Measurements from ENCODE around the gene TAF11L14. TPM values are rescaled to one million over a fixed set of nuclear protein-coding genes. Genes with fewer than 3 reads are reported as not detected.

Gene TAF11L14
- total RNA-seq, 1 donor from 2014 or later = not detected

GRCh38 chr5:17678751-17679324, 44.6 kb downstream of the TAF11L14 start:
- H3K27ac Mint-ChIP-seq (ENCODE audit: unreplicated experiment) = no peak overlapping the region
- no peaks in the 10 kb centered on the region for H3K4me1 Mint-ChIP-seq (ENCODE audit: unreplicated experiment)
- TF ChIP-seq CTCF (IDR thresholded peaks at IDR 0.05) = no peak
- no peaks in the 10 kb centered on the region for H3K9me3 Mint-ChIP-seq (ENCODE audit: unreplicated experiment)
- H3K36me3 Mint-ChIP-seq (ENCODE audit: unreplicated experiment) = no peaks in the 10 kb centered on the region
- H3K27me3 Mint-ChIP-seq (ENCODE audit: unreplicated experiment) = no peaks in the 10 kb centered on the region
- no peak overlapping the region for H3K4me3 Mint-ChIP-seq (ENCODE audit: unreplicated experiment)
- no peak for DNase-seq (ENCODE audit: extremely low spot score, unreplicated experiment)

- H3K4me3 Mint-ChIP-seq (ENCODE audit: unreplicated experiment) = no peak overlapping the region
- H3K9me3 Mint-ChIP-seq (ENCODE audit: unreplicated experiment) = no peaks in the 10 kb centered on the region
- no peaks in the 10 kb centered on the region for H3K4me1 Mint-ChIP-seq (ENCODE audit: unreplicated experiment)
- H3K36me3 Mint-ChIP-seq (ENCODE audit: unreplicated experiment) = no peaks in the 10 kb centered on the region
- DNase-seq (ENCODE audit: extremely low spot score, unreplicated experiment) = no peak
- no peaks in the 10 kb centered on the region for H3K27me3 Mint-ChIP-seq (ENCODE audit: unreplicated experiment)
- no peak for TF ChIP-seq CTCF (IDR thresholded peaks at IDR 0.05)
- H3K27ac Mint-ChIP-seq (ENCODE audit: unreplicated experiment) = no peak overlapping the region
Measured at GRCh38 chr5:17679597-17680203, 45.4 kb downstream of the TAF11L14 start.

GRCh38 chr5:17680737-17681136, 46.5 kb downstream of the TAF11L14 start:
- Mint-ChIP-seq H3K36me3 (ENCODE audit: unreplicated experiment) (no peaks in the 10 kb centered on the region), H3K27me3 (ENCODE audit: unreplicated experiment) (no peaks in the 10 kb centered on the region), H3K27ac (ENCODE audit: unreplicated experiment) (no peak overlapping the region), H3K4me1 (ENCODE audit: unreplicated experiment) (no peaks in the 10 kb centered on the region), H3K4me3 (ENCODE audit: unreplicated experiment) (no peak overlapping the region), H3K9me3 (ENCODE audit: unreplicated experiment) (no peaks in the 10 kb centered on the region)
- no peak for DNase-seq (ENCODE audit: extremely low spot score, unreplicated experiment)
- no peak for TF ChIP-seq CTCF (IDR thresholded peaks at IDR 0.05)

Other genes starting within 250 kb of the TAF11L14 start
- not detected in 2 replicates for gene TAF11L2, start 136.2 kb upstream of the TAF11L14 start, total RNA-seq
- not detected in 2 replicates for gene TAF11L3, start 116.1 kb upstream of the TAF11L14 start, total RNA-seq
- gene TAF11L4, start 112.7 kb upstream of the TAF11L14 start, total RNA-seq = not detected in 2 replicates
- not detected in 2 replicates for gene TAF11L5, start 109.2 kb upstream of the TAF11L14 start, total RNA-seq
- gene TAF11L6, start 105.8 kb upstream of the TAF11L14 start, total RNA-seq = not detected in 2 replicates
- gene TAF11L7, start 48.7 kb upstream of the TAF11L14 start, total RNA-seq = not detected in 2 replicates
- not detected in 2 replicates for gene TAF11L8, start 43.5 kb upstream of the TAF11L14 start, total RNA-seq
- not detected in 2 replicates for gene TAF11L9, start 40.1 kb upstream of the TAF11L14 start, total RNA-seq
- gene TAF11L10, start 36.6 kb upstream of the TAF11L14 start, total RNA-seq = not detected in 2 replicates
- gene TAF11L11, start 30.3 kb upstream of the TAF11L14 start, total RNA-seq = not detected in 2 replicates
- gene TAF11L12, start 24.1 kb upstream of the TAF11L14 start, total RNA-seq = not detected in 2 replicates
- gene TAF11L13, start 2.4 kb upstream of the TAF11L14 start, total RNA-seq = not detected in 2 replicates

Data from osteocyte (in vitro differentiated cells).